Right lobe of liver (tissue), 6 donors: ENCODE data around the gene PPFIA4. TPM values are rescaled to one million over a fixed set of nuclear protein-coding genes. Genes with fewer than 3 reads are reported as not detected.

Experiments
- ATAC-seq, 4 donors: fragments of 200-7000 bp; cut with Tn5 transposase; one replicate each; pipeline ENCODE4 v1.9.1; 2020; ENCODE audit warnings: mild to moderate bottlenecking in 4 of 4, moderate library complexity in 4 of 4
- DNase-seq, 3 donors: peaks; one replicate each; pipeline ENCODE4 v3.0.0-alpha.2; 2020
- H3K27ac ChIP-seq, 3 donors: fragments of 200-600 bp; one replicate each; pipeline ENCODE4 v1.8.0; 2022
- H3K27me3 ChIP-seq, 2 donors: fragments of 200-600 bp; one replicate each; pipeline ENCODE4 v1.8.0; 2022
- H3K36me3 ChIP-seq, 4 donors: fragments of 200-600 bp; sonication (generic) in 1 of 4; one replicate each; pipeline versions ENCODE4 v1.5.1 to v1.8.0; 2017 to 2022; ENCODE audit warnings: control low read depth in 1 of 4
- H3K4me1 ChIP-seq, 4 donors: fragments of 200-600 bp; sonication (generic) in 1 of 4; one replicate each; pipeline versions ENCODE4 v1.5.1 to v1.8.0; 2017 to 2022; ENCODE audit warnings: control low read depth in 1 of 4
- H3K4me3 ChIP-seq, 3 donors: fragments of 200-600 bp; one replicate each; pipeline ENCODE4 v1.8.0; 2022
- H3K9me3 ChIP-seq, 4 donors: fragments of 200-600 bp; sonication (generic) in 1 of 4; one replicate each; pipeline versions ENCODE4 v1.5.1 to v1.8.0; 2017 to 2022; ENCODE audit warnings: control low read depth in 1 of 4
- POLR2A ChIP-seq: fragments of 450-650 bp; IDR thresholded peaks from one replicate; pipeline ENCODE4 v1.6.1; 2017; ENCODE audit warnings: antibody characterized with exemption, mild to moderate bottlenecking
- WGBS: methylation state at CpG from one replicate; pipeline ENCODE4 v1.1.6; 2018; ENCODE audit warnings: low coverage, low lambda C conversion rate; ENCODE audit not compliant: insufficient coverage; ENCODE audit errors: missing lambda C conversion rate; 5-methylcytosine and 5-hydroxymethylcytosine counted together
- intact Hi-C, 2 donors: fragments of 100-400 bp; cut with DNase I; formaldehyde crosslinking; loops; one replicate each; pipeline versions ENCODE4 v1.11.2 to v1.14.1; 2022
- total RNA-seq, 6 experiments: library from RNA; depleted of rRNA in 2 of 6; stranded (reverse); fragments of >200 nt in 2 of 6; fragmentation: NEBNext Ultra II Directional in 3 of 6; extraction: Animal tissue kit (Norgen Biotek cat#: 25700) in 3 of 6; gene quantifications; one replicate each; pipeline versions ENCODE4 v1.1.0 to v1.2.4, GENCODE V29; 2016 to 2023
- TF ChIP-seq, protein P1 (sequence below), 4 donors: fragments of 200-600 bp in 3 of 4; fragments of 450-650 bp in 1 of 4; IDR thresholded peaks; one replicate each; pipeline versions ENCODE4 v1.5.1 to v1.8.0; 2016 to 2022; ENCODE audit warnings: antibody characterized with exemption in 4 of 4, mild to moderate bottlenecking in 2 of 4
- donor health status: DM: no; HTN: yes; CAD: no.
- donor health status: DM: no; HTN: no; CAD: no.
- donor health status: DM: no; HTN: no; CAD: no.
- donor health status: DM: no; HTN: yes; CAD: no.
- donor health status: DM: no; HTN: yes; CAD: no.

The PPFIA4 gene
- total RNA-seq, 6 experiments from 2014 or later = 0.18 to 5.5 (median 0.49) TPM; not detected in 1

DNA sequence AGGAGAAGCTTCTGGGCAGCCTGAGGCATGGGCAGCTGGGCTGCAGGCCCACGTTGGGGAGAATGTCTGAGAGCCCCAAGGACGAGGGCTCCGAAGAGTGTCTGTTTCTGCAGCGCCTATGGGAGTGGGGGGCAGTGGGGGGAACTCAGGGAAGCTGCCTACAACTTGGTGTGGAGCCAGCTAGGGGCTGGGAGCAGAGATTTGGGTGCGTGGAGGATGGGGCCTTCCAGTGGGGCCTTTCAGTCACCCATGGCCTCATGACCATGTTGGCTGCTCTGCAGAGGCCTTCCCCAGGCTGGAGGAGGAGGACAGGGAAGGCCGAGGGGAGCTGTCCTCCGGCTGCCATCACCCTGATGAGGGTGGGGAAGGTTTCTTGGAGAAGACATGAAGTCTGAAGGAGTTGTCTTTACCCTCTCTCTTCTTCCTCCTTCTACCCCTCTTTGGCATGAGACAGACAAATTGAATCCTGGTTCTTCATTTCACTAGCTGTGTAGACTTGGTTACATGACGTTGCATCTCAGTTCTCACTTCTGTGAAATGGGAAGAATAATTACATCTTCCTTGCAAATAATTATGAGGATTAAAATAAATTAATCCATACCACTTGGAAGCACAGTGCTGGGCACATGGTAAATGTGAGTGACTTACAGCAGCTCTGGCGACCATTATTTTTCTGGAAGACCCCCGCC is 8.3 kb downstream of the PPFIA4 start:
- Histone ChIP-seq H3K27ac (no peak overlapping the region), H3K9me3 (no peaks in the 10 kb centered on the region), H3K4me1 (no peaks in the 10 kb centered on the region), H3K4me3 (no peak overlapping the region), H3K36me3 (no peaks in the 10 kb centered on the region), H3K27me3 (no peaks in the 10 kb centered on the region)
- WGBS = 52% methylated on average over 4 of the region's 10 CpGs
- DNase-seq (peak in 1 of 3 donors; percentile 37), ATAC-seq (no peak)
- intact Hi-C loops = loop anchor here in 1 of 2 donors (5.0 kb wide), 2 partner anchors 183 to 238 kb away; no protein-coding TSS in a partner anchor
- TF ChIP-seq, protein P1, sequence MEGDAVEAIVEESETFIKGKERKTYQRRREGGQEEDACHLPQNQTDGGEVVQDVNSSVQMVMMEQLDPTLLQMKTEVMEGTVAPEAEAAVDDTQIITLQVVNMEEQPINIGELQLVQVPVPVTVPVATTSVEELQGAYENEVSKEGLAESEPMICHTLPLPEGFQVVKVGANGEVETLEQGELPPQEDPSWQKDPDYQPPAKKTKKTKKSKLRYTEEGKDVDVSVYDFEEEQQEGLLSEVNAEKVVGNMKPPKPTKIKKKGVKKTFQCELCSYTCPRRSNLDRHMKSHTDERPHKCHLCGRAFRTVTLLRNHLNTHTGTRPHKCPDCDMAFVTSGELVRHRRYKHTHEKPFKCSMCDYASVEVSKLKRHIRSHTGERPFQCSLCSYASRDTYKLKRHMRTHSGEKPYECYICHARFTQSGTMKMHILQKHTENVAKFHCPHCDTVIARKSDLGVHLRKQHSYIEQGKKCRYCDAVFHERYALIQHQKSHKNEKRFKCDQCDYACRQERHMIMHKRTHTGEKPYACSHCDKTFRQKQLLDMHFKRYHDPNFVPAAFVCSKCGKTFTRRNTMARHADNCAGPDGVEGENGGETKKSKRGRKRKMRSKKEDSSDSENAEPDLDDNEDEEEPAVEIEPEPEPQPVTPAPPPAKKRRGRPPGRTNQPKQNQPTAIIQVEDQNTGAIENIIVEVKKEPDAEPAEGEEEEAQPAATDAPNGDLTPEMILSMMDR (IDR thresholded peaks at IDR 0.05) = no peak
- TF ChIP-seq POLR2A = no peak

DNA sequence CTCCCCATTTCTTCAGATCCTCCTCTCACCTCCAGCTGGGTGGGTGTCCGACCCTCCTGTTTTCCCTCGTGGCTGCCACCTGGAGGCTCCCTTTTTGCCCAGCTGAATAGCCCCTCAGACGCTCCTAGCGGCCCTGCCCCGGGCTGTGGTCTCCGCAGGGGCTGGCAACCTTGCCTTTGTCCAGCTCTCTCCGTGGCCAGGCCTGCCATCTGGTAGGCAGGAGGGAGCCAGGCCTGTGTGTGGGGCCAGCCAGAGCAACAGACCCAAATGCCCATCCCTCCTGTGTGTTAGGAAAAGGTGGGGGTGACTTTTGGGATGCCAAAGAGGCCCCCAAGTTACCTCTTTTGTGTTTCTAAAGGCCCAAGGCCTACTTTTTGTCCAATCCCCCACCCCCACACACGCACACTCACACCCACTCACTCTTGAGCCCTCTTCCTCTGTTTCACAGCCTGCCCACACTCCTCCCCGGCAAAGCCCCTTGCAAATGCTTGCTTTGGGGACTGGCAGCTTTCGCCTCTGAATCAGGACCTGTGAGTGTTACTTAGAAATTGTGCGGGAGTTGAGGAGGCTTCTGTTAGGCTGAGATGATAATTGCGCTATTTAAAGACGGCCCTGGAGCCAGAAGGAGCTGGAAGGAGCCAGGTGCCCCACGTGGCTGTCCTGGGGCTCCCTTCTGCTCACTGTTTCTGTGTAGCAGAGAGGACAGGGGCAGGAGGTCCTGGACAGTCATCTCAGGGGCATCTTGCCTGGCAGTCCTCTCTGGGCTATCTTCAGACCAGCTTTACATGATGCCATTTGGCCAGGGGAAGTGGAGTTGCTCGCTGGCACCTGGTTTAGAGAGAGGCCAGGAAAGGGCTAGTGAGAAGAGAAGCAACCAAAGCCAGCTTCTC is 9.1 kb downstream of the PPFIA4 start:
- ATAC-seq (no peak), DNase-seq (peak in 1 of 3 donors; percentile 35)
- TF ChIP-seq, protein P1 (IDR thresholded peaks at IDR 0.05) = no peak
- no peak for TF ChIP-seq POLR2A
- intact Hi-C loops = loop anchor here in 1 of 2 donors (5.0 kb wide), 2 partner anchors 182 to 237 kb away; no protein-coding TSS in a partner anchor
- Histone ChIP-seq H3K9me3 (no peaks in the 10 kb centered on the region), H3K27ac (no peak overlapping the region), H3K4me1 (no peaks in the 10 kb centered on the region), H3K27me3 (no peaks in the 10 kb centered on the region), H3K36me3 (no peaks in the 10 kb centered on the region), H3K4me3 (no peak overlapping the region)
- WGBS = 76% methylated on average over 10 of the region's 15 CpGs

DNA sequence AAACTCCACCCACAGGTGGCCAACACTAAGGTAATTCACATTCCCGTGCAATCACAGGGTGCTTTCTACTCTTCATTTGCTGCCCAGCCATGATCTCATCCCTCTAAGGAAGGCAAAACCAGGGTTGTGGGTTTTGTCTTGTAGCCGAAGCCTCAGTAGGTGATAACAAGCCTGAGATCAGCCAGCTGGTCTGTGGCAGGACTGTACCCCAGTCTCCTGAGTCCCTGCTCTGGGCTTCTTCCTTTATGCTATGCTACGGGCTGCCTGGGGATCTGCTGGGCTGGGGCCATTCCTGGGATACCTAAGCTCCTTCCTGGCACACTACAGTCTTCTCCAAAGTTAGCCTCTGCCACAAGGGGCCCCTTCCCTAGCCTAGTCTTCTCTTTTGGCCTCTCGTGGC is 9.8 kb downstream of the PPFIA4 start:
- 53% methylated on average over 3 of the region's 4 CpGs for WGBS
- intact Hi-C loops = loop anchor here in 1 of 2 donors (5.0 kb wide), 2 partner anchors 181 to 236 kb away; no protein-coding TSS in a partner anchor
- no peak overlapping the region for H3K27ac ChIP-seq

DNA sequence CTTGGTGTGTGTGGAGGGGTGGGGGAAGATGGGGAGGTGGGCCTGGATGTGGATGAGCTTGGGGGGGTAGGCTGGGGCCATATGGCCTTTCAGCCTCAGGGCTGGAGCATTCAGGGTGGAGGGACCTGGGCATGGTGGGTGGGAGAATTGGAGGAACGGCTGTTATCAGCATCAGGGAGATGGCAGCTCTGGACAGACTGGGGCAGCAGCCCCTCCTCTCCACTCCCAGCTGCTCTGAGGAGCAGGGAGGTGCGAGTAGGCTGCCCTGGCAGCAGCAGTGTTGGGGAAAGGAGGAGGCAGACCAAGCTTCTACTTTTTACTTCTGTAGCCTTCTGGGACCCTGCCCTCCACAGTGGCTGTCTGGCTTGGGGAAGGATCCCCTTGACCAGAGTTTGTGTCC is 10.2 kb downstream of the PPFIA4 start:
- intact Hi-C loops = loop anchor here in 1 of 2 donors (5.0 kb wide), 2 partner anchors 181 to 236 kb away; no protein-coding TSS in a partner anchor
- no peak for ATAC-seq

More for the DNA sequence above, 9.8 kb downstream of the PPFIA4 start:
- no peak for ATAC-seq
- no peak for DNase-seq
- TF ChIP-seq, protein P1 (IDR thresholded peaks at IDR 0.05) = no peak
- no peak for TF ChIP-seq POLR2A
- no peaks in the 10 kb centered on the region for H3K9me3 ChIP-seq
- H3K4me3 ChIP-seq = no peak overlapping the region
- no peaks in the 10 kb centered on the region for H3K36me3 ChIP-seq
- no peaks in the 10 kb centered on the region for H3K4me1 ChIP-seq
- H3K27me3 ChIP-seq = no peaks in the 10 kb centered on the region

More for the DNA sequence above, 10.2 kb downstream of the PPFIA4 start:
- DNase-seq = peak in 1 of 3 donors; percentile 28
- no peaks in the 10 kb centered on the region for H3K36me3 ChIP-seq
- no peaks in the 10 kb centered on the region for H3K27me3 ChIP-seq
- TF ChIP-seq, protein P1 (IDR thresholded peaks at IDR 0.05) = no peak
- TF ChIP-seq POLR2A = no peak
- no peak overlapping the region for H3K4me3 ChIP-seq
- H3K4me1 ChIP-seq = no peaks in the 10 kb centered on the region
- no peaks in the 10 kb centered on the region for H3K9me3 ChIP-seq
- no peak overlapping the region for H3K27ac ChIP-seq
- 55% methylated on average over 1 of the region's 2 CpGs for WGBS
